PC-9 (cell line): ENCODE results near the gene ARHGAP40.

Experiments
- CTCF ChIP-seq: fragments of 200-600 bp; sonication (generic); conservative IDR thresholded peaks from 2 replicates; pipeline ENCODE4 v1.6.1; 2017; ENCODE audit warnings: mixed run types, antibody characterized with exemption, mild to moderate bottlenecking, moderate library complexity
- EZH2 ChIP-seq: fragments of 200-600 bp; sonication (generic); IDR thresholded peaks from 2 replicates; pipeline ENCODE4 v1.8.0; 2017; ENCODE audit warnings: antibody characterized with exemption, low read depth

GRCh38 chr20:38610521-38610920 is 8.9 kb downstream of the ARHGAP40 start:
- TF ChIP-seq CTCF (no peak), EZH2 (no peak)
